Measurements from ENCODE around the gene LAMB3. TPM values are rescaled to one million over a fixed set of nuclear protein-coding genes. Genes with fewer than 3 reads are reported as not detected.

The LAMB3 gene
- total RNA-seq, 1 experiment from 2014 or later: 2.0 TPM

- peak; percentile 66 for DNase-seq (ENCODE audit: low read depth, low spot score)
- in situ Hi-C loops (cut with HindIII; ENCODE audit: low pct_unique_long_range_greater_than_20kb, low sequenced_read_pairs): no loop called here
Observed at GRCh38 chr1:209590405-209590804, 61.8 kb downstream of the LAMB3 start.

- in situ Hi-C loops (cut with HindIII; ENCODE audit: low pct_unique_long_range_greater_than_20kb, low sequenced_read_pairs): no loop called here
Observed at GRCh38 chr1:209589863-209590262, 62.4 kb downstream of the LAMB3 start.

GRCh38 chr1:209589440-209589839 lies 62.8 kb downstream of the LAMB3 start:
- in situ Hi-C loops (cut with HindIII; ENCODE audit: low pct_unique_long_range_greater_than_20kb, low sequenced_read_pairs): no loop called here

More at GRCh38 chr1:209589863-209590262, 62.4 kb downstream of the LAMB3 start:
- no peak for DNase-seq (ENCODE audit: low read depth, low spot score)

DNA sequence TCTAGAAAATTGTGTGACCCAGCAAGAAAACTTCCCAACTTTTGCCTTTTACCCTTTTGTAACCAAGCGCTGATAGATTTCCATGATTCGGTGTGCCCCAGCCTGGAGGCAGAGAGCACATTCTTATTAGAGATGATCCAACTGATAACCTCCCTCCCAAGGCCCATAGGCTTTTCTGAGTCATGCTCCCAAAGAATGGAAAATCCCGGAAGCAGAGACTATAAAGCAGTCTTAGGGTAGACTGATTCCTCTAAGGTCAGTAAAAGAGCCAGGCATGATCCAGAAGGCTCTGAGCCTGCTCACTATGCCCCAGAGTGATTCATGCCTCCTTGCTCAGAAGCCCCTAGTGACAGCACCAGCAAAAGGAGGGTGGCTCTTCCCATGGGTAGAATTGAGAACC lies 64.4 kb downstream of the LAMB3 start:
- DNase-seq (ENCODE audit: low read depth, low spot score): no peak
- in situ Hi-C loops (cut with HindIII; ENCODE audit: low pct_unique_long_range_greater_than_20kb, low sequenced_read_pairs): no loop called here

More at GRCh38 chr1:209589440-209589839, 62.8 kb downstream of the LAMB3 start:
- DNase-seq (ENCODE audit: low read depth, low spot score): no peak

GRCh38 chr1:209586221-209586740 lies 65.9 kb downstream of the LAMB3 start:
- in situ Hi-C loops (cut with HindIII; ENCODE audit: low pct_unique_long_range_greater_than_20kb, low sequenced_read_pairs): no loop called here
- no peak for DNase-seq (ENCODE audit: low read depth, low spot score)

GRCh38 chr1:209585672-209586071 lies 66.6 kb downstream of the LAMB3 start:
- in situ Hi-C loops (cut with HindIII; ENCODE audit: low pct_unique_long_range_greater_than_20kb, low sequenced_read_pairs): no loop called here
- no peak for DNase-seq (ENCODE audit: low read depth, low spot score)

DNA sequence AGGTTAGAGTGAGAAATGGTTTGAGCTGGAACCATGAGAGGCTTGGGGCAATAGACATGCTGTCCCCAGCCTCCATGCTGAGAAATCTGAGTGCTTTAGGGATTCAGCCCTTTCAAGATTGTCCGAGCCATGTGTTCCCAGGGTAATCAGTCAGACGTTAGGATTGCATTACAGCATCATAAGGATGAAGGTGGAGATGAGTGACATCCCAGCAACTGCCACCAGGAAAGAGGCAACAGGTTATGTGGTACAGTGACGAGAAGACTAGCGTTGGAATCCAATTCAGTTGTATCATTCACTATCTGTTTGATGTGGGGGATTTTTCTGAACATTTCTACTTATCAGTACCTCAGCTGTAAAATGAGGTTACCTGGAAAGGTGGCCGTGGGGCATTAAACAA lies 67.0 kb downstream of the LAMB3 start:
- no peak for DNase-seq (ENCODE audit: low read depth, low spot score)
- in situ Hi-C loops (cut with HindIII; ENCODE audit: low pct_unique_long_range_greater_than_20kb, low sequenced_read_pairs): no loop called here

DNA sequence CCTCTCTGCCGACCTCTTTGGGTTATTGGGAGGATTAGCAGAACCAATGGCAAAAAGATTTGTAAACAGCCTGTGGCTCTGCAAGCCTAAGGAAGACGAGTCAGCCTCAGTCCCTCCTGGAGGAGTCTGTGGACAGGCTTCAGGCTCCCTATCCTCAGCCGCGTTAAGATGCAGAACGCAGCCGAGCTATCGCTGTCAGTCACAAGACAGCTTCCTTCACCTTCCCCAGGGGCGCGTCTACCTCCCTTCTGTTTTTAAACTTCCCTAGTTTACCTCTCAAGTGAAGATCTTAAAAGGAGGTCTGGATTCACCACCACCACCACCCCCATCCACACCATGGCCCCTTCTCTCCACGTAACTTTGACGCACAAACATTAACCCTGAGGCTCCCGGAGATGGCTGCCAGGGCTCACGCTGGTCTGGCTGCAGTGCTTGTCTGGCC lies 68.0 kb downstream of the LAMB3 start:
- DNase-seq (ENCODE audit: low read depth, low spot score): no peak

DNA sequence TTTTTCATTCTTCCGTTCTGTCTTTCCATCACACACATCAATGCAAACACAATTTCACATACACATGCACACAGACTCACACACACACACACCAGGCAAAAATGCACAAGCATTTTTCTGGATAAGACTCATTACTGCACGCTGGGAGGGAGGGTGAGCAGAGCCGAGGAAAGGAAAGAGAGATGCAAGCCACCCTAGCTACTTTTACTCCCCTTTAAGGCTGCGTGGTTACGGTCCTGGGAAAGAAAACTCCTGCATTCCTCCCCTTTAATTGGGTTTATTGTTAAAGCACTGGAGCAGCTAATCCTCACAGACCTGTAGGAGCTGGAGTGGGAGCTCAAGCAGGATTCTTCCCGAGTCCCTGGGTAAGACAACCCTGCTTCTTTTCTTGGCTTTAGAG lies 68.8 kb downstream of the LAMB3 start, which contains the start of gene CAMK1G:
Gene CAMK1G, plus strand, starts transcription at position 307 of the 400 bp plus-strand sequence. CDS start 11,270 bp downstream, outside the sequence.
- DNase-seq (ENCODE audit: low read depth, low spot score): peak; percentile 28
- in situ Hi-C loops (cut with HindIII; ENCODE audit: low pct_unique_long_range_greater_than_20kb, low sequenced_read_pairs): no loop called here

More for the DNA sequence above, 68.0 kb downstream of the LAMB3 start:
- in situ Hi-C loops (cut with HindIII; ENCODE audit: low pct_unique_long_range_greater_than_20kb, low sequenced_read_pairs): no loop called here

DNA sequence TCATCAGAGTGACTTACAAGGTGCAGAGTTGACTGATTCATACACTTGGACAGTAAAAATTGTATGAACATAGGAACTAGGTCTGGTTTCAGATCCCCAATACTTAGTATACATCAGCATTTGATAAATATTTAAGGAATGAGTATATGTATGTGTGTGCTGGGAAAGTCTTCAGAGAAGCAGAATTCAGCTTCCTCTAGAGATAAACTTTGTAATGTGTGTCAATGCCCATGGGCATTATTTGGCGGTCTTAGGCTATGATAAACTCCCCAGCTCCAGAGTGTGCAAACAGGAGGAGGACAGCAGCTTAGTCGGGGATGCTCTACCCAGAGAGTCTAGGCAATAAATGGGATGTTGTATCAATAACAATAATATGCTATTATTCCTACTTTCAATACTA lies 71.6 kb downstream of the LAMB3 start:
- no peak for DNase-seq (ENCODE audit: low read depth, low spot score)
- in situ Hi-C loops (cut with HindIII; ENCODE audit: low pct_unique_long_range_greater_than_20kb, low sequenced_read_pairs): no loop called here

DNA sequence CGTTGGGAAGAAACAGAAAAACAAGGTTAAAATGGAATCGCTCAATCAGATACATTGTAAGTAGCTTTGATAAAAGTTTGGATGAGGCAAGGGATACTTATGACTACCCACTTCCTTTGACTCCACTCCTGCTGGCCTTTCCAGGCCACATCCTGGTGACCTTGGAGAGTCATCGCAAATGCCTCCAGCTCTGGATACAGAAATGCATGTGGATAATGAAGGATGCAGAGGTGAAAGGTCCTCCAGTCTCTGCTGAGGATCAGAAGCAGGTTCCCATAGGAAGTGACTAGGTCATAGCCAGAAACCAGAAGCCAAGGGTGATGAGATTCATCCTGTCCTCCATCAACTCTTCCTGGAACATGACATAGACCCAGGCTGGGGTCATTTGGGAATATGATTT lies 74.9 kb downstream of the LAMB3 start:
- no peak for DNase-seq (ENCODE audit: low read depth, low spot score)
- in situ Hi-C loops (cut with HindIII; ENCODE audit: low pct_unique_long_range_greater_than_20kb, low sequenced_read_pairs): no loop called here

- in situ Hi-C loops (cut with HindIII; ENCODE audit: low pct_unique_long_range_greater_than_20kb, low sequenced_read_pairs): no loop called here
- peak; percentile 82 for DNase-seq (ENCODE audit: low read depth, low spot score)
Observed at GRCh38 chr1:209576392-209577197, 75.6 kb downstream of the LAMB3 start.

GRCh38 chr1:209570743-209571142 lies 81.5 kb downstream of the LAMB3 start:
- in situ Hi-C loops (cut with HindIII; ENCODE audit: low pct_unique_long_range_greater_than_20kb, low sequenced_read_pairs): no loop called here
- DNase-seq (ENCODE audit: low read depth, low spot score): no peak

DNA sequence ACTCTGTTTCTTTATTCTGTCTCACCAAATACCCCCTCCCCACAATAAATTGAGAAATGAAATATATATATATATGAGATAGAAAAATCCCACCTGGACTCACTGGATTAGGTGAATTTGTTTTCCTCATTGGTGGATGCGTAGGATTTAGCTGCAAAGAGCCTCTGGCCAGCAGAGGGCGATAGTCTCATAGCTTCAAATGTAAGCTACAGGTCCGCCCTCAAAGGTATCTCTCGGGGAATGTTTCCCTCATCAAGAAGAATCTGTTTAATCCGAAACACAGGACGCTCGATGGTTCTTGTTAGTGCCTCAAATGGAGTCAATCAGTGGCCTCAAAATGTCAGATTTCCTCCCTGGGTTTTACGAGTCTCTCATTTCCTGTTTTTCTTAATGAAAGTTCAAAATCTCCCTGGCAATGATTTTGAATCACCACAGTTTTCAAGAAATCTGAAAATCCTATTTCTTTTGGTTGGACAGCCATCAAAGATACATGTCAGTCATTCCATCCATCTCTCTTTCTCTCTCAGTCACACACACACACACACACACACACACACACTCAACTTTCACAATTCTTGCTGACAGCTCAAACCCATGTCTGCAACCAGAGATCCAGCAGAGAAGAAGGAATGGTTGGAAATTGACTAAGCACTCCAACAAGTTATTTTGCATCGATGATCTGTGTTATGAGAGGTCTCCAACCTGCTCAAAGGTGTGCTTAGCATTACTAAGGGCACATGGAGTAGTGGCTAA lies 82.6 kb downstream of the LAMB3 start:
- DNase-seq (ENCODE audit: low read depth, low spot score): peak; percentile 82
- in situ Hi-C loops (cut with HindIII; ENCODE audit: low pct_unique_long_range_greater_than_20kb, low sequenced_read_pairs): no loop called here

DNA sequence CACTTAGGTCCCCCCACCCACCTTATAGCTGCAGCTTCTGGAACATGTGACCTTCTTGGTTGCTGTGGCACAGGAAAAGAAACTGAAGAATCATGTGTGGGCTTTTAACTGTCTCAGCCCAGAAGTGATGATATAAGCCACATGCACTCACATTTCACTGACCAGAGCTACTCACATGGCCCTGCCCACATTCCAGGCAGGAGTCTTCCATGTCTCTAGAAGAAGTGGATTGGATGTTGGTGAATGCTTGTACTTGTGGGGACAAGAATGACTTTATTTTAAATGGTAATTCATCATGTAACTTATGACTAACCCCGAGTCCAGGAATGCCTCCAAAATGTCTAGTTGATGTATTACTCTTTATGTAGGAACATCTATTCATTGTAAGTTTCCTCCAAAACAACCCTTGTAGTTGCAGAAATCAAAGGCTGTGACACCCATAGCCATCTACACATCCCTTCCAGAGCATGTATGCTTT lies 84.5 kb downstream of the LAMB3 start:
- peak; percentile 55 for DNase-seq (ENCODE audit: low read depth, low spot score)
- in situ Hi-C loops (cut with HindIII; ENCODE audit: low pct_unique_long_range_greater_than_20kb, low sequenced_read_pairs): no loop called here

DNA sequence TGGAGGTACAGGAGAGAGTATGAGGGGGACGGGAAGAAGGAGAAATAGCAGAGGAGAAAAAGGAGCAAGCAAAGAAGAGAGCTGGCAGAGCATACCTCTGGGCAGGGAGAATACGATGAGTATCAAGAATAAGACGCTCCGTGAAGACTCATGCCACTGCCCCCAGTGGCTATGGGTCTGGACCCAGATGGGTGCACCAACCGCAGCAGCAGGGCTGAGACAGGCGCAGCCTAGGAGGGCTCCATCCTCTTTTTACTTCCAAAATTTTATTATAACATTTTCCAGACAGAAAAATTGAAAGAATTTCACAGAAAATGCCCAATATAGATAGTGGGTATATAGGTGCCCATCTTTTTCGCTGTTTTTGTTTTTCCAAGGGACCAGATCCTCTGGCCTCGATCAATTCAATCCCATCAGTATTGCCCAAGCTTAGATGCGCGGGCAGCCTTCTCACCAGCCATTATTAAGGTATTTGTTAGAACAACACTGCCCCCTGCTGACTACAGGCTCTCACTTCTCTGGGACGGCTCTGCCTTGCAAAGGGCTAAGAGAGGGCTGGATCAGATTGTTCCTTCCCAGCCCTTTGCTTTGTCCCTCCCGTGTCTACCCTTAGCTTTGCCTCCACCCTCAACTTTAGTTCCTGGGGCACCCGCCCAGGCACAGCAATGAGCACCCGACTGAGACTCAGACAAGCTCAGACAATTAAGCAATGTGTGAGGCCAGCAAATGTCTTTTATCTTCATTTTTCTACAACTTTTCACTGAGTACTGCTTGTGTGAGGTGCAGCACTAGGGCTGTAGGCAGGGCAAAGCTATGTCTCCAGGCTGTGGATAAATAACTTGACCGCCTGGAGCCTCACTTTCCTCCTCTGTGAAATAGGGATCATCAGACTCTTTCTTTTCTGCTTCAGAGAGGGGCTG lies 86.2 kb downstream of the LAMB3 start:
- in situ Hi-C loops (cut with HindIII; ENCODE audit: low pct_unique_long_range_greater_than_20kb, low sequenced_read_pairs): no loop called here
- peak; percentile 89 for DNase-seq (ENCODE audit: low read depth, low spot score)

All from SK-MEL-5 (cell line).